Tongue (tissue), 2 donors: ENCODE data around the gene ENDOV. TPM values are rescaled to one million over a fixed set of nuclear protein-coding genes. Genes with fewer than 3 reads are reported as not detected.

Experiments used
- DNase-seq: peaks from one replicate; pipeline ENCODE4 v3.0.0-alpha.2; 2015
- total RNA-seq: library from RNA; depleted of rRNA; stranded (reverse); fragments of >200 nt; gene quantifications from one replicate; pipeline ENCODE4 v1.2.3, GENCODE V29; 2014

The ENDOV gene
- total RNA-seq = 10.8 TPM

DNA sequence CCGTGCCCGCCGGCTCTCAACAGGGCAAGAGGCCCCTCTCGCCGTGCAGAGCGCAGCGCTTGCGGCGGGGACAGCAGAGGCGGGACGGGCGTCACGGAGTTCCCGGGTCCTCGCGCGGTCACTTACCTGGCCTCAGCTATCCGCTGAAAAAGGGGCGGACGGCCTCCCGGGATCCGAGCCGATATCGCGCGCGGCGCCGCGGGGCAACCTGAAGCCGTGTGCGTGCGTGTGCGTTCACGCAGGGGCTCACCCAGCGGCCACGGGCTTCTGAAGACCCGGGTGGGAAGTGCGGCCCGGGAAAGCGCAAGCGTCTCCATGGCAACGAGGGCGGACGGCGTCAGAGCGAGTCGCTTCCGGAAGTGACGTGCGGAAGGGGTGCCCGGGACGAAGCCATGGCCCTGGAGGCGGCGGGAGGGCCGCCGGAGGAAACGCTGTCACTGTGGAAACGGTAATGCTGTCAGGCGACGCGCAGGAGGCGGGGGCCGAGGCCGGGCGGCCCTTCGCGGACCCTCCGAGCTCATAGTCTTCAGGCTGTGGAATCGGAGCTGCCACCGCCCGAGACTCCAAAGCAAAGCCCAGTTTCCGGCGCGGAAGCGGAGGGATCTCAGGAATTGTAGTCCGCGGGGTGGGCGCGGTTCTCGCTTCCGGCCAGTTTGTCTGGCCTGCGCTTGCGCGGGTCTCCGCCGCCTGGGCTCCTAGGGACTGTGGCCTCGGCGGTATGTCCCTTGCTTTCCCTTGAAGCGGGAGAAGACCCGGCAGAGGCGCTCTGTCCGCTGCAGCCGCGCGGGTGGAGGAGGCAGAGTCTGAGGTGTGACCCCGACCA lies at the start of gene ENDOV:
Gene ENDOV, plus strand, starts transcription at position 365 of the 823 bp plus-strand sequence. Its CDS starts 28 bp downstream, at position 393.
- peak; percentile 98 for DNase-seq

DNA sequence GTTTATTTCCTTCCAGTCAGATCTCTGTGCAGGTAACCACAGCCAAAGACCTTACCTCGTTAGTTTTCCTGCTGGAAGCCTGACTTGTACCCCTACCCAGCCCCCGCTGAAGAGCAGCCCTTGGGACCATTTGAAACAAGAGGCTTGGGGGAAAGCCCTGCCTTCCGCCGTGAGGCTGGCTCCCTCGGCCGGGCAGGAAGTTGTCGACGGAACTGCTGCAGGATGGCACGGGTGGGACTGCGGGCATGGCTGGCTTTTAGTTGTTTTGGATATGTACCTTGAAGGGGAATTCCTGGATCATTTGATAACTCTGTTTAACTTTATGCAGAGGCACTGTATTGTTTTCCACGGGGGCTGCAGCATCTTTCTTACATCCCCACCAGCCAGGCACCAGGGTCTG lies 49.0 kb upstream of the ENDOV start:
- DNase-seq = no peak

DNA sequence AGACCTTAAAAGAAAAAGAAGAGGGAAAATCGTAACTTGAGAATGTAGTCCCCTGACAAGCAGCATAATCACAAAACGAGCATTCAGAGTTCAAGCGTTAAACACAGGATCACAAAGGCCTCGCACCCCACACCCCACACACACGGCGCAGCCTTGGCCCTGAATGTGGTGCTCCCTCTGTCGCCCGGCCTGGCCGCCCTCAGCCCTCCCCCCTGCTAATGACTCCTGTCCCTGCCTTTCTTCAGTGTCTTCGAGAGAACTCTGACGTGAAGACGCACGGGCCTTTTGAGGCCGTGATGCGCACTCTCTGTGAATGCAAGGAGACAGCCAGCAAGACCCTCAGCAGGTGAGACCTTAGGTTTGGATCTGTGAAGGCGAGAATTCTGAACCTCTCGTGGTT lies 47.5 kb upstream of the ENDOV start:
- DNase-seq = no peak

DNA sequence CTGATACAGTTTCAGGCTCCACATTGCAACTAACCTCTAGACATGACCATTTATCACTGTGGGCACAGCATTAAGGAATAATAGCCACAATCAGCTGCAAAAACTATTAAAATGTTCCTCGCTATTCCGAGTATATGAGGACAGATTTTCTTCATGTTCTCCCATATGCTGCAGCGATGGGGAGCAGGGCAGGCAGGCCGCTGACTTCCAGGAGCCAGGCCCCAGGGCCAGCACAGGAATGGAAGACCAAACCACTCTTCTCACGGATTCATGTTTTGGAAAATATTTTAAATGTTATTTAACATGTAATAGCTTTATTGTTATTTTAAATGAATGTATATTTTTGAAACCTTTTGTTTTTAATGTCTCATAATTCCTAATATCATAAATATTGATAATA lies 43.8 kb upstream of the ENDOV start:
- no peak for DNase-seq

DNA sequence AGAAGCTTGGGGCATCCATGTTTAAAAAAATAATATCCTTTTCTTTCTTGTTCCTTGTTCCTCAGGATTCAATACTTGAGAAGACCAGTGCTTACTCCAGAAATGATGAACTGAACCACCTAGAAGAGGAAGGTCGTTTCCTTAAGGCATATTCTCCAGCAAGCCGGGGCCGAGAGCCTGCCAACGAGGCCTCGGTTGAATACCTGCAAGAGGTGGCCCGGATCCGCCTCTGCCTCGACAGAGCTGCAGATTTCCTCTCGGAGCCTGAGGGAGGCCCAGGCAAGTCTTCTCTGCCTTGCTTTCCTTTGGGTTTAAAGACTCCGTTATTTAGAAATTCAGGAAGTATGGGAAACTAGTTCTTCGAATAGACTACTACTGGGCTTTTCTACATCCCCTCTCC lies 42.5 kb upstream of the ENDOV start:
- DNase-seq = no peak

DNA sequence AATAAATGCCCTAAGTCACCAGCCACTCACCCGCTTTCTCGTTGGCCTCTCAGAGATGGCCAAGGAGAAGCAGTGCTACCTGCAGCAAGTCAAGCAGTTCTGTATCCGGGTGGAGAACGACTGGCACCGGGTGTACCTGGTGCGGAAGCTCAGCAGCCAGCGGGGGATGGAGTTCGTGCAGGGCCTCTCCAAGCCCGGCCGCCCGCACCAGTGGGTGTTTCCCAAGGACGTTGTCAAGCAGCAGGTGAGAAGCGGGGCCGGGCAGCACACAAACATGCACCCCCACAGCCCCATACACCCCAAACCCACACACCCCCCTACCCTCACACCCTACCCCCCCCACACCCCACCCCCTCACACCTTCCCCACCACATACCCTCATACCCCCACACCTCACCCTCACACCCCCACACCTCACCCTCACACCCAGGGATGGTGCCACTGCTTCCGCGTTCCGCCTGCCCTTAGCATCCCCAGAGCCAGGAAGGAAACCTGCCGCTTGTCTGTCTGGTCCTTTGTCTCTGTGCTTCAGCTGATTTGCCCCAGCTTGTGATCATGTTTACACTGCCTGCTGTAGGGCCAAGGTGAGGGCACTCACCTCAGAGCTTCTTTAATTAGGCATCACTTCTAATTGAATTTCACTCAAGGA lies 41.9 kb upstream of the ENDOV start:
- no peak for DNase-seq

DNA sequence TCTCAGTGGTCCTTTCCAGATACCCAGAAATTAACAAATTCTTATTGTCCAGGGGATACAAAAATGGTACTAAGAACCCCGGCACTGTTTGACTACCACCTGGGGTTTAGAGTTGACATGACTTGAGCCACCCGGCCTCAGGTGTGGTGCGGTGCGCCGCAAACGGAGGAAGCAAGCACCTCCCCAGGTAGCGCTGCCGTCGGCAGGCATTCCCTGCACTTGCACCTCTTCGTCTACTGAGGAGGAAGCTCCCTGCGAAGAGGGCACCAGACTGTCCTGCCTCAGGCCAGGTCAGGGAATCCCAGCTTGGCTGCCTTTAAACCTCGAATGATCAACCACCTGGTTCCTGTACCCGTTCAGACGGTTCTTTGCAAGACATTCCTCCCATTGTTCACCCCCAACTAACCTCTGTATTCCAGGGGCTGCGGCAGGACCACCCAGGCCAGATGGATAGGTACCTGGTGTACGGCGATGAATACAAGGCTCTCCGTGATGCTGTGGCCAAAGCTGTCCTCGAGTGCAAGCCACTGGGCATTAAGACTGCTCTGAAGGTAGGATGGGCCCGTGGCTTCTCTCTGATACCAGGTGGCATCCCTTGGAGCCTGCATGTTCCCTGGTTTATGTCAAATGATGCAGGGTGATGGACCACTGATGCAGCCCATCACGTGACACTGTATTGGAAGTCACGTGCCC lies 40.8 kb upstream of the ENDOV start:
- DNase-seq = no peak

DNA sequence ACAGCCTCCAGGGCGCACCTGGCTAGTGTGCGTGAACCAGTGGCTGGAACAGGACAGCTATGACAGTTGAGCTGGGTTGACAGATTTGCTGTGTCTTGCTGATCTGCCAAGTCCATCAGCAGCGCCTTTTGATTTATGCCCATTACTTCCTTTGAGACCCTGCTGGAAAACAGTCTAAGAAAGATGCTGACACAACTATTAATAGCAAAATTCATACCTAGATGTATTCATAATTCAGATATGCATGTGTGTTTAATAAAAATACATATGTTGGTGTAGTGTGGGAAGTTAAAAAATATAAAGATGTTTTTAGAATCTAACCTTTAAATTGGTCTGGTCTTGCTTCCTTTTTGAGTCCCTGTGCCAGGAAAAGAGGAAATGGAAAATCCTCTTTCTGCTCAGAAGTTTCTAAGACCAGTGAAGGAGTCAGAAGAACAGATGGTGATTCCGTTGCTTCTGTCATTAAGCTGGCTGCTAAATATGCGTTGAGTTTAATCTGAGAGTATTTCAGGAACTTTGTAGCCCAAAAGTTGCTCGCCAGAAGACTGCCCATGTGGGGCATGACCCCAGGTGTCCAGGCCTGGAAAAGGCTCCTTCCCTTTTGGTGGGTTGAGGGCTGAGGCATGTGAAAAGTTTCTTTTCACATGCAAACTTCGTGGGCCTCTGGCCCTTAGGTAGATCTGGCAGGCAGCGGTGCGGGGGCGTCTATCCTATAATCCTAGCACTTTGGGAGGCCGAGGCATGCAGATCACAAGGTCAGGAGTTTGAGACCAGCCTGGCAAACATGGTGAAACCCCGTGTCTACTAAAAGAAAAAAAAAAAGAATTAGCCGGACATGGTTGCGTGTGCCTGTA lies 40.0 kb upstream of the ENDOV start:
- DNase-seq = peak; percentile 33

DNA sequence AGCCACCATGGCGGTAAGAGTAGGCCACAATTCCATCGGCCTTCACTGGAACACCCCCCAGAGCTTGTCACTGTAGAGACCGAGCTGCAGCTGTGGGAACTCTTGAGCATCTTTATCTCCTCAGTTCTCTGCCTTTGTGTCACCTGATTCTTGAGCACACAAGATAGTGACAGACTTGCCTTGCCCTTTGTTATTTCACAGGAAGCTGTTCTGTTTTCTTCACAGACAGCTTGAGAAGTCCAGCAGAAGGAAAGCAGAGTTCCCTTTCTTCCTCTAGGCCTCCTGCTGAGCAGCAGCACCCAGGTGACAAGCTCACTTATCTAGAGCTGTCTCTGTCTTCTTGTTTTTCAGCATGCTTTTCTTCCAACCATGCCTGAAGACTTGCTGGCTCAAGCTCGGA lies 38.4 kb upstream of the ENDOV start:
- DNase-seq = no peak

DNA sequence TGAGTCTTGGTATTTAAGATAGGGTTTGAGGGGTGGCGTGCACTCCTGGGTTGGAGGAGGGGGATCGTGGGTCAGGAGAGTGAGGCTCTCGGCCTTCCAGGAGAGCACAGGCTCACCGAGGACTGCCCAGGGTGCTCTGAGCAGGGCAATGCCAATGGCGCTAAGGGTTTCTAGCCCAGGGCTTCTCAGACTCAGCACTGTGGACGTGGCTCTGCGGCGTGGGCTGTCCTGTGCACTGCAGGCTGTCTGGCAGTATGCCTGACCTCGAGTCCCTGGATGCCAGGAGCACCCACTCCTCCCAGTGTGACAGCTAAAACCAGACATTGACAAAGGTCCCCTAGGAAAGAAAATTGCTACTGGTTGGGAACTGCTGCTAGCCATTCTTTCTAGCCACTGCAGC lies 37.2 kb upstream of the ENDOV start:
- DNase-seq = no peak

DNA sequence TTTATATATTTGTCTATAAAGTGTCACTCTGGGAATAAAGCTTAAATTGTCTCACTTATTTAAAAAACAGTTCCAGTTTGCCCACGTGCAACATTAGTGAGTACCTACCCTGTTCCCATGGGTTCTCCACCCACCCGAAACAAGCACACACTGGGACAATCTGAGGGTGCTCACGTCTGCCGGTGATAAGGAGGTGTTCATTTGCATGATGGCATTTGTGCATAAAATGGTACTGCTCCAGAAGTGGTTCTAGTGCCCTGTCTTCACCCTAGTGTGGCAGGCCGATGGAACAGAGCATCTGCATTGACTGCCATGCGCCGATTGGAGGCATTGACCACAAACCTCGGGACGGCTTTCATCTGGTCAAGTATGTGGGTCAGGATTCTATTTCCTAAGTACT lies 35.6 kb upstream of the ENDOV start:
- no peak for DNase-seq

DNA sequence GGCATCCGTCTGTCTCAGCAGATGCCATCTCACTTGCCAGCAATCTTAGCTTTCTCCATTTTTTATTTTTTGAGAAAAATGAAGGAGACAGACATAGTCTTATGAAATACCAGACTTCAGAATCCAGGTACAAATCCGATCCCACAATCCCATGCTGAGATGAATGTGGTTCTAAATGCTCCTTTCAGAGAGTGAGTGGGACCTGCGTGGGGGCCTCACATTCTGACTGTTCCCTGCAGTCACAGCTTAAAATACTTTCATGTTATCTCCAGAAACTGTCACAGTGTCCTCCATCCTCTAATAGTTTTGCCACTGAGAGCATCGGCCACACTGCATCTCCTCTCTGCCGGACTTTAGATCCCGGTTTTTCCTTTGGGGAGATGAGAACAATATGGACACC lies 34.9 kb upstream of the ENDOV start:
- no peak for DNase-seq

DNA sequence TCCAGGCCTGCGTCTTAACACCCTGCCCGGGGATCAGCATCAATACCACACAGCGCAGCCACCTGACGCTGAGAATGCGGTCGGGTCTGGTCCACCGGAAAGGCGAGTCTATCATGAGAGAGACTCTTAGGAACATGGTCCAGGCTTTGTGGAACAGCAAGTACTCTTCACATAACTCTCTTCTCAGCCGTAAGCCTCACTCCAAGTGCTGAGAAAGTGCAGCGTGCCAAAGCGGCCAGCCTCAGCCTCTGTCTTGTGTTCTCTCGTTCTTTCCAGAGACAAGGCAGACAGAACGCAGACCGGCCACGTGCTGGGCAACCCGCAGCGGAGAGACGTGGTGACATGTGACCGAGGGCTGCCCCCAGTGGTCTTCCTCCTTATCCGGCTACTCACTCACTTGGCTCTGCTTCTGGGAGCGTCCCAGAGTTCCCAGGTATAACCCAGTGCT lies 34.4 kb upstream of the ENDOV start:
- no peak for DNase-seq

DNA sequence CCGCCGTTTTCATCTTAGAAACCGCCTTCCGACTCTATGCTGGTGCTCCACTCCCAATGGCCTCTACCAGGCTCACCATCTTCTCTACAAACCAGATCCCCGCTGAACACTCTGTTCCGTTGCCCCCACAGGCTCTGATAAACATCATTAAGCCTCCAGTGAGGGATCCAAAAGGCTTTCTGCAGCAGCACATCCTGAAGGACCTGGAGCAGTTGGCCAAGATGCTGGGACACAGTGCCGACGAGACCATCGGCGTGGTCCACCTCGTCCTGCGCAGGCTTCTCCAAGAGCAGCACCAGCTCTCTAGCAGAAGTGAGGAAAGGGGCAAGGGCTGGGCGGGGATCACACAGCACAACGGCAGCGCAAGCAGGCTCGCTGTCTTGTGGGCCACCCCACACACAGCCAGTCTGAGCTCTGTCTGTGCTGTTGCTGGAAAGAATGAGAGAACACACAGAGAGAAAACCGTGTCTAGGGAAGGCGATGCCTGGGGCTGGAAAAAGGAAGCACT lies 33.5 kb upstream of the ENDOV start:
- DNase-seq = no peak

DNA sequence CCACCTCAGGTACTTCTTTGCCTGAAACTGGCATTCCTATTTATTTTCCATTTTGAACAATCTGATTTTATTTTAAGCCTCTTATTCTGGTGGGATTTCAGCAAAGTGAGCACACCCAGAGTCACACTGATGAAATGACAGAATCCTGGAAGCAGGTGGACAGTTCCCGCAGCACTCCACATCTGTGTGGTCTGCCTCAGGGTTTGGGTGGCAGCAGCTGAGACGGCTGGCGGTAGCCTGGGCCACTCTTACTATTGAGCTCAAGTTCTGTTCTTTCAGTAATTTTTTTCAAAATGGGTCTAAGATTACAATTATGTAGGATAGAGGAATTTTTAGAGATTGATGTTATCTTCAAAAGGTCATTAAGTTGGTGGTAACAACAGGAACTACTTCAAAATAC lies 32.5 kb upstream of the ENDOV start:
- DNase-seq = peak; percentile 36

DNA sequence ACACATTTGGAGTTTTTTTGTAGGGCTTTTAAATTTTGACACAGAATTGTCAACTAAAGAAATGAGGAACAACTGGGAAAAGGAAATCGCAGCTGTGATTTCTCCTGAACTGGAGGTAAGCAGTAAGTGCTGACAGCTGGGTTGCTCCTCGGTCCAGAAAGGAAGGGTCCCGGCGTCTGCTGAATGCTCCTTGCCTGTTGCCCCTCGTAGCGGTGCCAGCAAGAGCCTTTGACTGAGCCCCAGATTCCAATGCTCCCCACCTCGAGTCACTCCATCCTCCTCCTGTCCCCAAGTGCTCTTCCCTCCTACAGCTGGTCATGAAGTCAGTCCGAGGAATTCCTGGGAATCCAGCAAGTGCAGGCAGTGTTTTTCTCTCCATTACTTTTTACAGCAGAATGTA lies 32.0 kb upstream of the ENDOV start:
- DNase-seq = no peak

DNA sequence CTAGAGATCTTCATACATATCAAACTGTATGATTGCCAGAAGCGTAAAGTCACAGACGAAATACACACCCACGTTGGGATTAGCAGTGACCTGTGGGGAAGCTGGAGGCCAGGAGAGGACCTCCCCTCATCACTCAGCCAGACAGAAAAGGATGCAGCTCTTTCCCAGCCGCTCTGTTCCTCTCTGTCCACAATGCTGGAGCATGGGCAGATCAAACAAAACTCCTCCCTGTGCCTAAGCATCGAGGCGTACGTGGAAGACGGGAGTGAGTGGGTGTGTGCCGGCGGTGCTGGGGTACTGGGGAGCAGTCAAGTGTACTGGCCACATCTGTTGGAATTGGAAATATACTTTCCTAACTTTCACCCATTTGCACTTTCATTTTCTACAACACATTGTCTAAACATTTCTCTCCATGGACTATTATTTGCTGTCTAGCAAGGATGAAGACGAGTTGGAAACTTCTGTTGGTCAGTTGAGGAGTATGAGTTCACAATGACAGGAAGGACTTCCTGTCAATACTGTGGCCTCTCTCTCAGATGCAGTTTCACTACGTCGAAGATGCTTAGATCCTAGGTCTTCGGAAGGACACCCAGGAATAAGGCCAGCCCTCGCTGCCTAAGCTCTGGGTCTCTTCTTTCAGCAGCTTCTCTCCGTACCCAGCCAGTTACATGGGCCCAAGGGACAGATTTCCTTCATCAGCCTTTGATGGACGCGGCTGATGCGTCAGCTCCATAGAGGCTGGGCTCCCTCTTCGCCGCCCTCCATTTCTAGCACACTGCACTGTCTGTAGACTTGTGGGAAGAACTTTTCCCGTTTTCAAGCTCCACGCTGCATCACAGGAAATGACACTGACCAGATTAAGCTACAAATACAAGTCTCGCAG lies 30.6 kb upstream of the ENDOV start:
- DNase-seq = no peak

DNA sequence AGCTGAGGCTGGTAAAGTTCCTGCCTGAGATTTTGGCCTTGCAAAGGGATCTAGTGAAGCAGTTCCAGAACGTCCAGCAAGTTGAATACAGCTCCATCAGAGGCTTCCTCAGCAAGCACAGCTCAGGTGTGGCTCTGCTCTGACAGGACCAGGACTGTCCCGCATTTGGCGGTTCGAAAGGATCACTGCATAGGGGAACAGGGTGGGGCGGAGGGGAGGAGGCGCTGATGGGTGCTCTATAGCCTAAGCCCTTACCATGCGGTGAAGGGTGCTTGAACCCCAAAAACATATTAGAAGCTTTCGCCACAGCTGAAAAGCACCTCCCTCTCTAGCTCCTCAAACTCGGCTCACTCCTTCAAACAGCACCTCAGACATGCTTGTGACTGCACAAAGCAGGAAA lies 29.9 kb upstream of the ENDOV start:
- DNase-seq = no peak

DNA sequence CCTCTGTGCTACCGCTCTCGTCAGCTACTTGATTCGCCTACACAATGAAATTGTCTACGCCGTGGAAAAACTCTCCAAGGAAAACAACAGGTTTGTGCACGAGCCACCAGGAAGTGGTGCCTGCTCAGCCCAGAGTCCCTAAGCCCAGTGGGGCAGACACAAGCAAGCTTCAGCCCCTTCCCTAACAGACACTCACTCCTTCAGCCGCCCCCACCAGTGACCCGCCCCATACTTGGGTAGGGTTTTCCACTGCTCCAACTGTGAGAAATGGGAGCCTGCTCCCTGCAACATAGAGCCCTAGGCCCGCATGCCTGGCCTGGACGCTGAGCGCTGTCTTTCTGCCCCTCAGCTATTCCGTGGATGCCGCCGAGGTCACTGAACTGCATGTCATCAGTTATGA lies 28.6 kb upstream of the ENDOV start:
- DNase-seq = no peak

DNA sequence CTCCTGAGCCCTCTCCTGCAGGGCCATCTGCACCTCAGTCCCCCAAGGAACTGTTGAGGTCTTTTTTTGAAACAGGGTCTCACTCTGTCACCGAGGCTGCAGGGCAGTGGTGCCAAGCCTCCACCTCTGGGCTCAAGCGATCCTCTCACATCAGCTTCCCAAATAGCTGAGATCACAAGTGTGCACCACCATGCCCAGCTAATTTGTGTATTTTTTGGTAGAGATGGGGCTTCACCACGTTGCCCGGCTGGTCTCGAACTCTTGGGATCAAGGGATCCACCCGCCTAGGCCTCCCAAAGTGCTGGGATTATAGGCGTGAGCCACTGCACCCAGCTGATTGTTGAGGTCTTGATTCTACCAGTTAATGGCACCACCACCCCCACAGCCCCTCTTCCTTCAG lies 27.9 kb upstream of the ENDOV start:
- no peak for DNase-seq

DNA sequence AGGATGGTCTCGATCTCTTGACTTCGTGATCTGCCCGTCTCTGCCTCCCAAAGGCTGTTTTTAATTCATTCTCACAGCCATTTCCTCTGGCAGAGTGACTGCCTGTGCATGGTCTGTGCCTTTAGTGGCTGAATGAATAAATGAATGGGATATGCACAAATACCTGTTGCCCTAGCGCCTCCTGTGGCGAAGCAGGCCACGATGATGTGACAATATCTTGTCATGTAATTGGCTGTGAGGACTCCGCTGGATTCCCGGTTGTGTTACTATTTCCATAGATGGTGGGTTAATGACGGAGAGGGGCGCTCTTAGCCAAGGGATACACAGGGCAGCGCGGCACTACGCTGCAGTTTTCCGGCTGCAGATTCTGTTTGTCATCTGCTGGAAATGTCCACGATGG lies 26.8 kb upstream of the ENDOV start:
- DNase-seq = no peak
